ENCODE results near the gene FBXL13. TPM values are rescaled to one million over a fixed set of nuclear protein-coding genes. Genes with fewer than 3 reads are reported as not detected.
A peak's percentile ranks its signal among the peaks of the same experiment; 100 is the strongest.
"Not testable (repeated sequence)": the region's sequence is repeated elsewhere in the genome, so short reads cannot be mapped to it uniquely, and the experiment has no call there.

The FBXL13 gene
- total RNA-seq, 1 experiment from 2014 or later, result 0.75 TPM

GRCh38 chr7:103097041-103097440 lies 22.4 kb upstream of the FBXL13 start:
- Histone ChIP-seq H3K4me1 (no peaks in the 10 kb centered on the region), H3K27me3 (no peaks in the 10 kb centered on the region)

GRCh38 chr7:103095558-103095957 lies 21.0 kb upstream of the FBXL13 start:
- H3K27me3 ChIP-seq; H3K4me1 ChIP-seq; DNase-seq; H3K4me3 ChIP-seq; H3K27ac ChIP-seq; H3K9me3 ChIP-seq (replicated peaks): not testable (repeated sequence)
- peaks cover 38% of the 10 kb centered on the region for H3K36me3 ChIP-seq

More at GRCh38 chr7:103097041-103097440, 22.4 kb upstream of the FBXL13 start:
- Histone ChIP-seq H3K4me3 (no peak overlapping the region), H3K27ac (no peak overlapping the region), H3K9me3 (replicated peaks) (no peaks in the 10 kb centered on the region), H3K36me3 (peaks cover 45% of the 10 kb centered on the region)
- no peak for DNase-seq

GRCh38 chr7:103094102-103094501 lies 19.5 kb upstream of the FBXL13 start:
- Histone ChIP-seq H3K4me1 (no peaks in the 10 kb centered on the region), H3K27ac (no peak overlapping the region), H3K36me3 (peaks cover 41% of the 10 kb centered on the region), H3K27me3 (no peaks in the 10 kb centered on the region), H3K4me3 (no peak overlapping the region), H3K9me3 (replicated peaks) (no peaks in the 10 kb centered on the region)
- no peak for DNase-seq

- H3K36me3 ChIP-seq, result peaks cover 44% of the 10 kb centered on the region
- H3K27ac ChIP-seq, result no peak overlapping the region
- no peak for DNase-seq
- no peaks in the 10 kb centered on the region for H3K9me3 ChIP-seq (replicated peaks)
- H3K27me3 ChIP-seq, result no peaks in the 10 kb centered on the region
- H3K4me1 ChIP-seq, result no peaks in the 10 kb centered on the region
- no peak overlapping the region for H3K4me3 ChIP-seq
Observed at GRCh38 chr7:103093429-103093828, 18.8 kb upstream of the FBXL13 start.

GRCh38 chr7:103092321-103092720 lies 17.7 kb upstream of the FBXL13 start:
- H3K36me3 ChIP-seq, result peaks cover 43% of the 10 kb centered on the region

GRCh38 chr7:103083210-103083609 lies 8.6 kb upstream of the FBXL13 start:
- no peak overlapping the region for H3K27ac ChIP-seq
- no peak for DNase-seq
- H3K4me3 ChIP-seq, result no peak overlapping the region
- no peaks in the 10 kb centered on the region for H3K9me3 ChIP-seq (replicated peaks)
- peaks cover 26% of the 10 kb centered on the region for H3K36me3 ChIP-seq
- H3K27me3 ChIP-seq, result no peaks in the 10 kb centered on the region
- no peaks in the 10 kb centered on the region for H3K4me1 ChIP-seq

More at GRCh38 chr7:103092321-103092720, 17.7 kb upstream of the FBXL13 start:
- H3K4me3 ChIP-seq; H3K27ac ChIP-seq; H3K4me1 ChIP-seq; H3K27me3 ChIP-seq; H3K9me3 ChIP-seq (replicated peaks); DNase-seq: not testable (repeated sequence)

- Histone ChIP-seq H3K36me3 (peaks cover 23% of the 10 kb centered on the region), H3K27ac (no peak overlapping the region), H3K4me1 (no peaks in the 10 kb centered on the region), H3K9me3 (replicated peaks) (no peaks in the 10 kb centered on the region), H3K27me3 (no peaks in the 10 kb centered on the region), H3K4me3 (no peak overlapping the region)
- DNase-seq, result no peak
Observed at GRCh38 chr7:103082497-103082896, 7.9 kb upstream of the FBXL13 start.

- no peaks in the 10 kb centered on the region for H3K9me3 ChIP-seq (replicated peaks)
- H3K27me3 ChIP-seq, result no peaks in the 10 kb centered on the region
- H3K27ac ChIP-seq, result no peak overlapping the region
- H3K36me3 ChIP-seq, result peaks cover 13% of the 10 kb centered on the region
- H3K4me1 ChIP-seq, result no peaks in the 10 kb centered on the region
- no peak overlapping the region for H3K4me3 ChIP-seq
- no peak for DNase-seq
Observed at GRCh38 chr7:103080923-103081322, 6.3 kb upstream of the FBXL13 start.

GRCh38 chr7:103079836-103080235 lies 5.2 kb upstream of the FBXL13 start:
- Histone ChIP-seq H3K36me3 (peaks cover 11% of the 10 kb centered on the region; the same call in 1 of the 2 replicates), H3K4me3 (no peak overlapping the region)
- no peak for DNase-seq

GRCh38 chr7:103078226-103078625 lies 3.6 kb upstream of the FBXL13 start:
- not testable (repeated sequence) for H3K9me3 ChIP-seq (replicated peaks); H3K27me3 ChIP-seq; DNase-seq; H3K27ac ChIP-seq; H3K36me3 ChIP-seq; H3K4me1 ChIP-seq; H3K4me3 ChIP-seq

More at GRCh38 chr7:103079836-103080235, 5.2 kb upstream of the FBXL13 start:
- Histone ChIP-seq H3K4me1 (no peaks in the 10 kb centered on the region), H3K27ac (no peak overlapping the region), H3K27me3 (no peaks in the 10 kb centered on the region), H3K9me3 (replicated peaks) (no peaks in the 10 kb centered on the region)

GRCh38 chr7:103077318-103077717 lies 2.7 kb upstream of the FBXL13 start:
- no peak for DNase-seq
- H3K4me1 ChIP-seq, result peaks cover 5% of the 10 kb centered on the region
- no peaks in the 10 kb centered on the region for H3K27me3 ChIP-seq
- H3K4me3 ChIP-seq, result no peak overlapping the region
- H3K27ac ChIP-seq, result no peak overlapping the region
- peaks cover 7% of the 10 kb centered on the region; the same call in 1 of the 2 replicates for H3K36me3 ChIP-seq
- no peaks in the 10 kb centered on the region for H3K9me3 ChIP-seq (replicated peaks)

GRCh38 chr7:103076764-103077163 lies 2.2 kb upstream of the FBXL13 start:
- DNase-seq, result no peak
- H3K4me1 ChIP-seq, result peaks cover 5% of the 10 kb centered on the region
- H3K36me3 ChIP-seq, result peaks cover 3% of the 10 kb centered on the region; the same call in 1 of the 2 replicates
- no peaks in the 10 kb centered on the region for H3K27me3 ChIP-seq
- no peak overlapping the region for H3K4me3 ChIP-seq
- no peaks in the 10 kb centered on the region for H3K9me3 ChIP-seq (replicated peaks)
- H3K27ac ChIP-seq, result no peak overlapping the region

GRCh38 chr7:103075337-103075918 lies 832 bp upstream of the FBXL13 start:
- peak; percentile 56 to 62 for DNase-seq
- no peak overlapping the region; the same call in 1 of the 2 replicates for H3K27ac ChIP-seq
- H3K9me3 ChIP-seq (replicated peaks), result no peaks in the 10 kb centered on the region
- peaks cover 5% of the 10 kb centered on the region for H3K4me1 ChIP-seq
- H3K36me3 ChIP-seq, result peaks cover 3% of the 10 kb centered on the region; the same call in 1 of the 2 replicates
- peak overlapping the region; percentile 82 for H3K4me3 ChIP-seq
- H3K27me3 ChIP-seq, result no peaks in the 10 kb centered on the region

- DNase-seq, result no peak
- Histone ChIP-seq H3K4me3 (peak overlapping the region; percentile 82), H3K4me1 (peaks cover 5% of the 10 kb centered on the region), H3K27ac (no peak overlapping the region), H3K27me3 (no peaks in the 10 kb centered on the region), H3K9me3 (replicated peaks) (no peaks in the 10 kb centered on the region), H3K36me3 (no peaks in the 10 kb centered on the region; the same call in 1 of the 2 replicates)
Observed at GRCh38 chr7:103073989-103074518, 542 bp downstream of the FBXL13 start.

GRCh38 chr7:103071000-103071399 lies 3.6 kb downstream of the FBXL13 start:
- H3K36me3 ChIP-seq, result no peaks in the 10 kb centered on the region
- H3K4me3 ChIP-seq, result no peak overlapping the region

More at GRCh38 chr7:103071000-103071399, 3.6 kb downstream of the FBXL13 start:
- H3K27ac ChIP-seq, result no peak overlapping the region
- H3K9me3 ChIP-seq (replicated peaks), result peaks cover 6% of the 10 kb centered on the region
- peaks cover 5% of the 10 kb centered on the region for H3K4me1 ChIP-seq
- no peaks in the 10 kb centered on the region for H3K27me3 ChIP-seq
- no peak for DNase-seq

Data from SJCRH30 (cell line).